Activated CD4-positive, CD25-positive, alpha-beta regulatory T cell treated with anti-CD3 and anti-CD28 coated beads, Interleukin-2, amount 50 U/mL, for 72 hours (primary cell): ENCODE data around the gene GAB1.

Source experiments
- DNase-seq: peaks from one replicate; pipeline ENCODE4 v3.0.0; 2021

The GAB1 gene

DNA sequence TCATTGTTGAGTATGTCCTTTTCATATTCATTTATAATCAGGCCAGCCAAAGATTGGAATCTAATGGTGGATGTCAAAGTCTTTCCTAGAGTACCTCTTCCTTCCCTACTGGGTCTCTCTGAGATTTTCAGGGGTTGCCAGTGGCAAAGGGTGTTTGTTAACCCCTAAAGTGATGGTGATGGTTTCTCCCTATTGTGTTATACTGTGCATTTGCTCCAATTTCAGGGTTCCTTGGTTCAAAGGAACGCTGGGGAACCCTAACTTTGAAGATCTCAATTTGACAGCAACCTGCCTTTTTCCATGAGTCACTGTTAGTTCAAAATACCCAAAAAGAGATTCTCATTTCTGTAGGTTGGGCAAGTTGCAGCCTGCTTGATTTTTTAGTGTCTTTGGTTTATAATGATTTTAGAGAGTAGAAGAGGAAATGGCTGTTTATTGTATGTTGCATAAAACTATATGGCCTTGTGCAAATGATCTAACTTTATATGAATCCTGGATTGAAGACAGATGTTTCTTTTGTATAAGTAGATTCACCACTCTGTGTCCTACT lies 23.0 kb downstream of the GAB1 start:
- no peak for DNase-seq

DNA sequence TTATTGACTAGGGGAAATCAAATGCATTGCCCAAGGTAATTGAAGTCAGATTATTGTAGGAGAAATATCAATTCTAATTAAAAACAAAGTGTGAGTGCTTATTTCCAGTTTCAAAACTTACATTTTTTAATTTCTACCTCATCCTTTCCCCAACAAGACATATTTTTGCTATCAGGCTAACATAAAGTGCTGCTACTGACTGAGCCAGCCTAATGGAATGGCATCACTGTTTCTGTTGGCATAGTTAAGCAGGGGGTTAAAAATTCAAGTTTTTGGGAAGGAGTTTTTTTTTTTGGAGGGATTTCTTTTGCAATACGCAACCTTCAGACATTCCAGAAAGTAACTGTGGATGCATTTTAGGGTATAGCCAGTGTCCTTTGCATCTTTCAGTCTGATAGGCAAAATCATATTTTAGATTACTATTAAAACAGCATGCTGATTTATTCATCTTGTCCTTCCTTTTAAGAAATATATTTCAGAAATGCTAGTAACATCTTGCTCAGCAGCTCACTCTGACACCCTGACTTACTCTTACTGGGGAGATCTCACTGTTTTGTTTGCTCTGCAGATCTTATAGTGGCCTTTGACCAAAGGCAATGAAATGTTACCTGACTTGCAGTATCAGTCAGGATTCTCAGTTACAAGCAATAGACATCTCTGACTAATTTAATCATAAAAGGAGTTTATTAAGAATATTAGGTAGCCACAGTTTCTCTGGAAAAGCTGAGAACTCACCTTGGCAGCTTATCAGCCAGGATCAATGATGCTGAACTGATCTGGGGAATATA lies 24.4 kb downstream of the GAB1 start:
- no peak for DNase-seq

DNA sequence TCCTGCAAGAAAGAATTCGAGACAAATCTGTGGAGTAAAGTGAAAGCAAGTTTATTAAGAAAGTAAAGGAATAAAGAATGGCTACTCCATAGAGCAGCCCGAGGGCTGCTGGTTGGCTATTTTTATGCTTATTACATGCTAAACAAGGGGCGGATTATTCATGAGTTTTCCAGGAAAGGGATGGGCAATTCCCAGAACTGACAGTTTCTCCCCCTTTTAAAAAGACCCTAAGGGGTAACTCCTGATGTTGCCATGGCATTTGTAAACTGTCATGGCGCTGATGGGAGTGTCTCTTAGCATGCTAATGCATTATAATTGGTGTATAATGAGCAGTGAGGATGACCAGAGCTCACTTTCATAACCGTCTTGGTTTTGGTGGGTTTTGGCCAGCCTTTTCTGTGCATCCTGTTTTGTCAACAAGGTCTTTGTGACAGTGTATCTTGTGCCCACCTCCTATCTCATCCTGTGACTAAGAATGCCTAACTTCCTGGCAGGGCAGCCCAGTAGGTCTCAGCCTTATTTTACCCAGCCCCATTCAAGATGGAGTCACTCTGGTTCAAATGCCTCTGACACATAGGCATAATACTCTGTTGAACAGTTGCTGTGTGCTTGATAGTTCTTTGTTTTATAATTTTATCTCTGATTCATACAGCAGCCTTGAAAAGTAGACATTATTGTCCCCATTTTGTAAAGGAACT lies 25.8 kb downstream of the GAB1 start:
- no peak for DNase-seq

DNA sequence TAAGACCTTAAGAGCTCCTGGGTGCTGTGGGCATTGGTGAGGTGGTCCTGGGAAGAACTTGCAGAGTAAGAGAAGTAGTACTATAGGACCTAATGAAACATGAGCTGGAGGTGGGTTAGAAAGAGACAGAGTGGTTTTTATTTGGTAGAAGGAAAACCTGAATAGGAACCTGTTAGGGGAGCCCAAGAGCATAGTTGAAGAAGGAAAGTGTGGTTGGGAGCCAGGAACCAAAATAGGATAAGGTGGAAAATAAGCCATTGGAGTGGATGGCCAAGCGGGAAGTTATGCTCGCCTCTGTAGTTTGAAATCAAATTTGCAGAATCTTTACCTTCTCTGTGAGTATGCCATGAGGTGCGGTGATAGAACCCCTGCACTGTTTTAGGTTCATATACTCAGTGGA lies 26.7 kb downstream of the GAB1 start:
- DNase-seq: no peak

DNA sequence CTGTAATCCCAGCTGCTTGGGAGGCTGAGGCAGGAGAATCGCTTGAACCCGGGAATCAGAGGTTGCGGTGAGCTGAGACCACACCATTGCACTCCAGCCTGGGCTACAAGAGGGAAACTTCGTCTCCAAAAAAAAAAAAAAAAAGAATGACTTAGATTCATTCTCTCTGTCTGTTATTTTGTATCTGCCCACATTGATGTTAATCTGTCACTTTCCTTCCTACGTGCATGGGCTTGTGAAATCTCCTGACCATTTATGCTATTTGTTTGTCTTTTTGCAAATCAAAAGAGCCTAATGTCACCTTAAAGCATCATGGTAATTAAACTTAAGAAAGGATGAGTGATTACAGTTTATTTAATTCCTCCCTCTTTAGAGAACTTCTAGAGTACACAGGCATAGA lies 27.4 kb downstream of the GAB1 start:
- no peak for DNase-seq

DNA sequence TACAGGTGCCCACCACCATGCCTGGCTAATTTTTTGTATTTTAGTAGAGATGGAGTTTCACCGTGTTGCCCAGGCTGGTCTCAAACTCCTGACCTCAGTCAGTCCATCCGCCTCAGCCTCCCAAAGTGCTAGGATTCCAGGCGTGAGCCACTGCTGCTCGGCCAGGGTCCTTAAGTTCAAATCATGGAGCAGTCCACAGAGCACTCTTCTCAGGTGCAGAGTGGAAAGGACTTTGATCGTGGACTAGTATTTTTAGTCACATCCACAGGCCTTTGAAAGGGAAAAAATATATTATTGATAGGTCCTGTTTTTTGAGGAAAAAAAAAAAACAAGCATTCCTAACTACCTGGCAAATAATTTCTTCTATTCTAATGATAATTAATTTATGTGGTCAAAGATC lies 31.2 kb downstream of the GAB1 start:
- no peak for DNase-seq

DNA sequence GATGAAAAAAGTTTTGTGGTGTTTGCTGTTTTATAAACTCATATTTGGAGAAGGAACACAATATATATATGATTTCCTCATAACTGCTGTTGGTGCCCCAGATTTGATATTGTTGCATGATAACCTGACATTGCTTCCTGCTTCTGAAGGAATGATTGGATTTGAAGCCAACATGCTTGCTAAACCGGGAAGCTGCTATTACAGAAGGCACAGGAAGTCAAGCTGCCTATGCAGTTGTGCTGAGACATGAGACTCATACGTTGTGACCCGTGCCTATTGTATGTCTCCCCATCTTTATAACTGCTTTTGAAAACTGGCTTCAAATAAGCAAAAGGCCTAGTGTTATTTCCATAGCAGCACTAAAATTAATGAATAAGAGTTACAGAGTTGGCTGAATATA lies 32.9 kb downstream of the GAB1 start:
- DNase-seq: no peak

DNA sequence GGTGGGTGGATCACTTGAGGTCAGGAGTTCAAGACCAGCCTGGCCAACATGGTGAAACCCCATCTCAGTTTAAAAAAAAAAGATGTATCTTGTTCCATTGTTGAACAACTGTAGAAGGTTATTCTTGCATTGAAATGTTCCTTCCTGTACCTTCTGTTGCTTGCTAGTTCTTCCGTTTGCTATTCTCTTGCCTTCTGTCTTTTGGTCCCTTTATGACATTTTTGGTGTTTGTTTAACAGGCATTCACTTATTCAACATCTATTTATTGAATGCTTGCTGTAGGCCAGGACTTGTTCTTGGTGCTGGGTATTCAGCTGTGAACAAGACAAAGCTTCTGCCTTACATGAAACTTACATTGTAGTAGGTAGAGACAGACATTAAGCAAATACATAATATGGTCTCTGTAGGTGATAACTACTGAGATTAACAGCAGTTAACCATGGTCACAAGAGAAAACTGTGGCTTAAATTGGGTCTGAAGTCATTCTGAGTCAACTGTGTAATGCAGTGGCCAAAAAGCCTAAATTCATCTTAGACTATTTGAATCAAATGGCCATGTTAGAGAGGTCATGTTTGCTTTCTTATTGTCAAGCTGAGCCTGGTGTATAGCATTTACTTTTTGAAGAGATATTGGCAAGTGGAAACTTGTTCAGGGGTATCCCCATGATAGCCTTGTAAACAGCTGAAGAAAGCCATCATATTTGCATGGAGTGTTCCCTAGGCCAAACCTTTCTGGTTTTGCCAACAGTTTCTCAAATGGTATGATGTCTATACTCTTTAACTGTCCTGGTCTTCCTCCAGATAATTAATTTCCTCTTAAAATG lies 35.6 kb downstream of the GAB1 start:
- no peak for DNase-seq

DNA sequence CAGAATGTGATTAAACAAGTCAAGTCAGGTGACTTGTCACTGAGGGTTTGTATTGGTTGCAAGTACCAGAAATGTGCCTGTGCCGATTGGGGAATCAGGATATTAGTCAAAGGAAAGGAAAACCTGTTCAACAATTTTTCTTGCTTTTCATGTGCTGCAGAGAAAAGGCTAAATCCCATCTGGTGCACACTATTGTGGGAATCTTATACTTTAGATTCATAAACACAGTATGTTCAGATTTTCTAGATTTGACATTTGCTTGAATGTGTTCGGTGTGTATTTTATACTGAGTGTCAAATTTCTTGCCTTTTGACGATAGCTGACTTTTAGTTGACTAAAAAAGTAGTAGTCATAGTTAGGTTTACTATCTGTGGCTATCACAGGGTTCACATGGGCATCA lies 37.6 kb downstream of the GAB1 start:
- no peak for DNase-seq

DNA sequence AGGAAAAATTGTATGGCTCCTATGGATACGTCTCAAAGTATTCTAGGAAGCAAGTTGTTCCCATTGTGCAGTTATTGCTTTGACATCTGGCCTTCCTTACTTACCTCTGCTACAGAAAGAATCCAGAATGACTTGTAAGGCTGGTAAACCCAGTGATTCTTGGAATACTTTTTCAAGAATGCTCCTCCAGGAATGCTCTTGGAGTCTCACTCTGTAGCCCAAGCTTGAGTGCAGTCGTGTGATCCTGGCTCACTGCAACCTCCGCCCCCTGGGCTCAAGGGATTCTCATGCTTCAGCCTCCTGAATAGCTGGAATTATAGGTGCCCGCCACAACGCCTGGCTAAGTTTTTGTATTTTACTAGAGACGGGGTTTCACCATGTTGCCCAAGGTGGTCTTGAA lies 38.1 kb downstream of the GAB1 start:
- no peak for DNase-seq

DNA sequence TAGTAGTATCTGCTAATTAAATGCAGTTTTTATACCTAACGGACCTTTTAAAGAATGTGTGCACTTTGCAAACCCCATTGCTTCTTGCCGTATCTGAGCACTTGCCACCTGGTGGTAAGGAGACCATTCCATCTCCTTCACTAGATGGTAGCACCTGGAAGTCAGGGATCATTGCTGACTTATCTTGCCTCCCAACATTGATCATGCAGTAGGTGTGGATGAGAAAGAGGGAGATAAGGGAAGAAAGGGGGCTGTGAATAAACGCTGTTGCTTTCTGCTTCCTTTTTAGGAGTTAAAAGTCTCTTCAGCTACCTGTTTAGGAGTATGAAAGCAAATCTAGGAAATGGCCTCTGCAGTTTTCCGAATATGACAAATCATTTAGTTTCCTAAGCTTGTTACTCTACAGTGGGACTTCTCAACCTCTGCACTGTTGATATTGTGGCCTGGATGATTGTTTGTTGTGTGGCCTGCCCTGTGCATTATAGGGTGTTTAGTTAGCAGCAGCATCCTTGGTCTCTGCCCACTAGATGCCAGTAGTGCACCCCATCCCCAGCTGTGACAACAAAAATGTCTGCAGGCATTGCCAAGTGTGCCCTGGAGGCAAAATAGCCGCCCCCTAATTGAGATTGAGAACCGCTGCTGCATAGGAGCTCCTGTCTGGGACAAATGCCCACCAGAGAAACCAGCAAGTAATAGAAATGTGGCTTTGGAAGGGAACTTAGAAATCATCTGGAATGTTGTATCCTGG lies 38.8 kb downstream of the GAB1 start:
- no peak for DNase-seq

DNA sequence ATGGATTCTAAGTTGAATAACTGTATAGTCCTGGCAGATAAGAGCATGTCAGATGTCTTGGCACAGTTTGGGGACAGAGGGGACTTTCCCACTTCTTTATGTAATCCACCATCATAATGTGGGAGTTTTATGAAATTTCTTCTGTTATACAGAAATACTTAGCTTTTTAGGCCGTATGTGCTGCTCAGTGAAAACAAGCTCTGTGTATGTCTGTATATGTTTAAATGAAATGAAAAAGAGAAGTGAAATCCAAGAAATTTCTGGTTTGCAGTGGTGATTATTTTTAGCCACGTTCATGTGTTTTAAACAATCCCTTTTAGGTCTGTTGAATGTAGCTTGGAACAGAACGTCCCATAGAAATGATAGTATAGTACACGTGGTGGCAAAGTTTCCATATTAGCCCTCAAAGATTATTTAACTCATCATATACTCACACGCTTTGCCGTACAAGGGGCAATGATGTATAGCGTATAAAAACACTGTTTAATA lies 41.0 kb downstream of the GAB1 start:
- DNase-seq: no peak

DNA sequence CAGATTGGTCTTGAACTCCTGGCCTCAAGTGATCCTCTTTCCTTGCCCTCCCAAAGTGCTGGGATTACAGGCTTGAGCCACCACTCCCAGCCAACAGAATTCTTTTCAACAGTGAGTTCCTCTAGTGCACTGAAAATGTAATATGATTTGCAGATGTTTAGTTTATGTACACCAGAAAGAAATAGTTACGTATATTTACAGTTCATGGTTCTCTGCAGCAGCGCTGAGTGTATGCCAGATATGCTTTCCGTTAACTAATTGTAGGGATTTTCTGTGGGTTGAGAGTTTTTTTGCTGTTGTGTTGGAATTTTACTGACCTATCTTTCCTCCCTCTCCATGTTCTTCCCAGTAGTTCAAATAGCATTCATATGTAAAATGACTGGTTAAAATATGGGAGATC lies 44.0 kb downstream of the GAB1 start:
- no peak for DNase-seq

DNA sequence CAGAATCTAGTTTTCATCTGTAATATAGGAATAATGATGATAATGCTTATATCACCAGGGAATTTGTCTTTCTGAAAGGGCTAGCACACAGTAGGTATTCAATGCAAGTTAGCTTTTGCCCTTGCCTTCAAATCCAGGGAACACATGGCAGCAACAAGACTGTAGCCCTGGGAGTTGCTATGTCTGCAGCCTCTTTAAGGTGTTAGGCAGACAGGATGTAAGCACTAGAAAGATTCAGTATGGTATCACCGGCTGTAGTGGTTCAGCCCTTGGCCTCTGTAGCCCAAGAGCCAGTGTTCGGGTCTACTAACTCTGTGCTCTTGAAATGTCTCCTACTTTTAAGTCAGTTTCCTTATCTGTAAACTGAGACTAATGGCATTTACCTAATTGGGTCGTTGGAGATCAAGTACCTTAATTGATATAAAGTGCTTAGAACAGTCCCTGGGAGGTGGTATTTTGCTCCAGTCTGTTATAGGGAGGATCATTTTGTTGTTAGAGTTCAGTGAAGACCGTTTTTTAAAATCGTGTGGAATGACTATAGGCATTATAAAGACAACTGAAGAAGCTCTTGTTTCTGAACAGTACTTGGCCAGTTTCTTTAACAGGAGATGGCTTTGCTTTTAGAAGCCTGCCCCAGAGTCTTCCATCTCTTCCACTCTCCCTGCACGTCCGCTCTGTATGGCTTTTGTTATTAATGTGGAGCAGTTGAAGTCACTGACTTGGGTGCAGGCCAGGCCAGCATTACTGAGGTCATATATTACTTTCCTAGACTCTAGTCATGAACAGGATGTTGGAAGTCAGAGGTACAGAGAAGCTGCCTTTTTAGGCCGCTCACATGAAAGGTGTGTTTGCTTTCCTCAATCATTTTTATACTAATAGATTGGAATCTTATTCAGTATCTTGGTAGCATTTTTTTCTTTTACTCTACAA lies 44.8 kb downstream of the GAB1 start:
- DNase-seq: no peak

DNA sequence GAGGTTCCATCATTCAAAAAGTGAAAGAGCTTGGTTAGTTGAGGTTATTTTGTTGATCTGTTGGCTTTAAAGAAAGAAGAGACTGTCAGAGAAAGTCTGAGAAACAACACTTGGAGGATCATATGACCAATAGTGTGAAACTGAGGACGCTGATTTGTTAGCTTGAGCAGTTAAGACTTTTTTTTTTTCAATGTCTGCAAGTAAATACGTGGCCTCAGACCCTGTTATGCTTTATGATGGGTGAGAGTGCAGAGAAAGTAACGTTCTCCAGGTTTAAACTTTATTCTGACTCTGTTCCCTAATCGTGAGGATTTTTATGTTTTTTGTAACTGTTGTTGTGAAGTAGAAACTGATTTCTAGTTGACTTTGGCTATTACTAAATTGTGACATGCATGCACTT lies 45.9 kb downstream of the GAB1 start:
- no peak for DNase-seq

DNA sequence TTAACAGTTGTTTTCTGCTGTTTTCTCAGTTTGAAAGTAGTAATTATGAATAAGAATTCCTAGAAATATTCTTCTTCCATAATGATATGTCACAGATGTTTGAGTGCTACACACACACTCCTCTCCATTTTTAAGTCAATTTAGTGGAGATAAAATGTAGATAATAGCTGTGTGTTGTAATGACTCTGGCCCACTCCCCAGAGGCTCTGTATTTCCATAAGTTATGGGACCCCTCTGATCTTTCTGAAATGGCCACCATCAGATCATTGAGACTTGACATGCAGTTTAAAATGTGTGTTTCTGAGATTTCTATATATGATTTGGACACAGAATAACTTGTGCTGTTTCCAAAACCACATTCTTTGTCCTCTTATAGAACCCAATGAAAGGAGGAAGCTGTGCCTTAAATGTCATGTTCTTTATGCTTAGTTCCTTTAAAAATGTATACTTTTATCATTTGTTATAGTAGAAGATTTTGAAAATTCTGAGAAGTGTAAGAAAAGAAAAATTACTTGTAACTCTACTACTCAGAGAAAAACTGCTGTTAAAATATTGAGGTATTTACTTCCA lies 46.4 kb downstream of the GAB1 start:
- no peak for DNase-seq

DNA sequence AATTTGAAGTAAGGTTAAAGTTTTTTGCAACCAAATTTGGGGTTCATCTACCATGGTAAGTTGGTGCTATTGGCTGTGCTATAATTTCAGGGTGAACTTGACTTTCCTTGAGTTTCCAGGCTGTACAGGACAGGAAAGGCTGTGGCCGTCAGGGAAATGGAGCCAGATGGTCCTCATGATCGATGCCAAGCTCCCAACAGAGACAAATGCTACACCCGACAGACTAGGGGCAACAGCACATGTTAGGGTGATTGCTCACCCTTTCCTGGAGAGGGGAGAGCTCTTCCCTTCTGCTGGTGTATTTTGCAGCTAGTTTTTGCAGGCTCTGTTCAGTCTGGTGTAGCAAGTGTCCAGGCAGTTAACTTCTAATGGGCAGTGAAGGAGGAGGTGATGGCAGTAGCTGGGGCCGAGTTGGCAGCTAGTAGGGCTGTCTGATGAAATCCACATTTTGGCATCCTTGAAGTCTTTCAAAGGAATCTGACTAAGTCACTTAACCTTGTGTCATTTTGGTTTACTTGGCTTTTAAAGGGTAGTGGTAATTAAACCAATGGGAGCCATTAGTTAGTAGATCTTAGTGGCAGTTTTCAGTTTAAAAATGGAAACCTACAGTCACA lies 47.8 kb downstream of the GAB1 start:
- DNase-seq: no peak

DNA sequence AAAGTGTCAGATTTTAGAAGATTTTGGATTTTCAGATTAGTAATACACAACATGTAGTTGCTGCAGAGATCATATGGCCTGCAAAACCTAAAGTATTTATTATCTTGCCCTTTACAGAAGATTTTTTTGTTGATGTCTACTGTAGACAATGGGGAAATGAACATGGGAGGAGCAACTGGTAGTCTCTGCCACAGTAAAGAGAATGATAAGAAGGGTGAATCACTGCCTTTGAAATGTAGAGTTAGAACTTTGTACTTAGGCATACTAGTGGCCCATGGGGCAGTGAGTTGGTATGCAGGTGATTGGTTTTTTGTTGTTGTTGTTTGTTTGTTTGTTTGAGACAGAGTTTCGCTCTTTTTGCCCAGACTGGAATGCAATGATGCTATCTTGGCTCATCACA lies 50.1 kb downstream of the GAB1 start:
- DNase-seq: no peak

DNA sequence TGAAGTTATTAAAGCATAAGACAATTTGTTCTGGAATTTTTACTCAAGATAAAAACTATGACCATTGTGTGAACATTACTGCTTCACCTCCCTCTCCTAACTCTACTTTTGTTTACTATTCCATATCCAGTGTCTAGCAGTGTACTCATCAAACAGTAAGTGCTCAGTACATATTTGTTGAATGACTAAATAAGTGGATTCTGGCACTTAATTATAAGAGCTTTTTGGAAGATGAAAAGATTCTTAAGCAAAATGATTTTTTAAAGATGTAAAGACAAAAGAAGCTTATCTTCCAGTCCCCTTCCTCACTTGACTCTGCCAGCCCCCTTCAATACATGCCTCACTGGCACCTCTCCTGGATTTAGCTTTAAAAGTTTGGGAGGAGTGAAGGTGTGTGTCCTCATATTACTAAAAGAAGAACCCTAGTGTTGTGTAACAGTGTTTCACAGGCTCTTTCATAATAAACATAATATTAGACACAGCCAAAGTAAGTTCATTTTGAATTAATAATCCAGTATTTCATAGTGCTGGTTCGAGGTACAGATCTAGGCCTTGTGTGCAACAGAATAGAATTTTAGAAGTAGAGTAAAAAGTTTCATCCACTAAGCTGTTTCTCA lies 53.0 kb downstream of the GAB1 start:
- DNase-seq: no peak

DNA sequence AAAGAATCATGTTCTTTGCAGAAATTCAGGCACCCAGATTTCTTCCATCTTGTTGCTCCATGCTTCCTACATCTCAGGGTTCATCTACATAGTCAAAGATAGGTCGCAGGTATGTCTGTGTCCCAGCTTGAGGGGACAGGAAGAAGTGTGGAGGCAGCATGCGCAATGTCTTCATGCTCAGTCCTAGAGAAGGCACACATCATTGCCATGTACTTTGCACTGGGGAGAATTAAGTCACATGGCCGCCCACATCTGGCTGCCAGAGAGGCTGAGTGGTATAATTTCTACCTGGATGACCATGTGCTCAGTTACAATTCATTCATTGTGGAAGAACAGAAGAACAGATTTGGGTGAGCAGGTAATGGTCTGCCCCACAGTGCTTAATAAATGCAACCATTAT lies 54.1 kb downstream of the GAB1 start:
- no peak for DNase-seq
